Fibroblast of skin of right quadriceps (primary cell): ENCODE results near the gene CD276.

Source experiments
- DNase-seq: peaks from one replicate; pipeline ENCODE4 v3.0.0-alpha.2; 2013

Gene CD276

DNA sequence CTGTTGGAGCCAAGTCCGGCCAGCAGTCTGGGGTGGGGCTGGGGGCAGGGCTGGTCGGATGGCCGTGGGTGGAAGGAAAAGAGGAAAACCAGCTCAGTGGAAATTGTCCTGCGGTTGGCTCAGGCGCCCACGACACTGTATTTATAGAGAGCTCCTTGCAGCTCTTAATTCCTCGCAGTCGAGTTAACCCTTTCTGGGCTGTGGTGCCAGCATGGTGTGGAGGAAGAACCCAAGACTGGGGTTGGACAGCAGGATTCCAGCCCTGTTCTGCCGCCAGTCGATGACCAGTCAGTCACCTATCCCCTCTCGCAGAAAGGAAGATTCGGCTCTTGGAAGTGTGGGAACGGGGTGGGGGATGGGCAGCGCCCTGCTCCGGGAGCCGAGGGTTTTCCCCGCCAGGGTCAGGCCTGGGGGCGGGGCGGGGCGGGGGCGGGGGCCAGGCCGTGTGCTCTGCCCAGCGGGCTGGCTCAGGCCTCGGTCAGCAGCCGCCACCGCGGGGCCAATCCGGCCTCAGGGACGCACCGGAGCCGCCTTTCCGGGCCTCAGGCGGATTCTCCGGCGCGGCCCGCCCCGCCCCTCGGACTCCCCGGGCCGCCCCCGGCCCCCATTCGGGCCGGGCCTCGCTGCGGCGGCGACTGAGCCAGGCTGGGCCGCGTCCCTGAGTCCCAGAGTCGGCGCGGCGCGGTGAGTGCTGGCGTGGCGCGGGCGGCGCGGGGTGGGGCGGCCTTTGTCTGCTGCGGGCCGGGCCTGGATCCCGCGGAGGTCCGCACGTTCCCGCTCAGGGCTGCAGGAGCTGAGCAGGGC, at the start of gene CD276:
CD276 (plus strand) TSS at position 607 of the 804 bp plus-strand sequence. CDS start 15,257 bp downstream, outside the sequence.
- peak; percentile 39 for DNase-seq

DNA sequence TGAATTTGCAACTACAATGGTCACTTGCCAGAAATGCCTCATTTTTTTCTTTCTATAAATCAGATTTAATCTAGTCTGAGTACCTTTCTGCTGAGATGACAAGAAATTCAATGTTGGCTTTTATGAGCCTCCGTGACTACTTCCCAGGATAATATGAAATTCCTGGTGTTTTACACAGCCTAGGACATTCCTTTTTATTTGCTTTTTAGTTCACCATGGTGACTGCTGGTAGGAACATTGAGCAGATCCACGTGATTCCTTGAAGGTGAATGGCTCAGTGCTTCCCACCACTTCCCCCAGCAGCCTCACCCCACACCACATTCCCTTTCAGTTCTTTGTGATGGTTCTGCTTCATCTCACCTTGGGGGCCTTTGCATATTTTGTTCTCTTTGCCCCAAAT, 46.7 kb upstream of the CD276 start:
- peak; percentile 54 for DNase-seq

DNA sequence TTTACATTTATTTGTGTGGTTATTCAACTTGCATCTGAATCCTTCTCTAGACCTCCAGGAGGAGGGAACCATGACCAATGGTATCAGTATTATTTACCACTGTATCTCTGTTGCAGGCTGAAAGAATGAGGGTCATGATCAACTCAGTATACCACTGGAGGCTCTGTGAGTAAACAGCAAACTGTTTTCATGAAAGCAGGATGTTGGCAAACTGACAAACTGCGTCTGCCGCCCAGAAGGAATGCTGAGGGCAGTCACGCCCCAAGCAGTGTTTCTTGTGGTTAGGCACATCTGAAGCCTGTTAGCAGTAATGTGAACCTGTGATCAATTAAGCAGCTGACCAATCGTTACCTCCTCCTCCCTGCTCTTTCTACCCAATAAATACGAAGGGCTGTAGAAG, 44.7 kb upstream of the CD276 start:
- DNase-seq, result peak; percentile 63

DNA sequence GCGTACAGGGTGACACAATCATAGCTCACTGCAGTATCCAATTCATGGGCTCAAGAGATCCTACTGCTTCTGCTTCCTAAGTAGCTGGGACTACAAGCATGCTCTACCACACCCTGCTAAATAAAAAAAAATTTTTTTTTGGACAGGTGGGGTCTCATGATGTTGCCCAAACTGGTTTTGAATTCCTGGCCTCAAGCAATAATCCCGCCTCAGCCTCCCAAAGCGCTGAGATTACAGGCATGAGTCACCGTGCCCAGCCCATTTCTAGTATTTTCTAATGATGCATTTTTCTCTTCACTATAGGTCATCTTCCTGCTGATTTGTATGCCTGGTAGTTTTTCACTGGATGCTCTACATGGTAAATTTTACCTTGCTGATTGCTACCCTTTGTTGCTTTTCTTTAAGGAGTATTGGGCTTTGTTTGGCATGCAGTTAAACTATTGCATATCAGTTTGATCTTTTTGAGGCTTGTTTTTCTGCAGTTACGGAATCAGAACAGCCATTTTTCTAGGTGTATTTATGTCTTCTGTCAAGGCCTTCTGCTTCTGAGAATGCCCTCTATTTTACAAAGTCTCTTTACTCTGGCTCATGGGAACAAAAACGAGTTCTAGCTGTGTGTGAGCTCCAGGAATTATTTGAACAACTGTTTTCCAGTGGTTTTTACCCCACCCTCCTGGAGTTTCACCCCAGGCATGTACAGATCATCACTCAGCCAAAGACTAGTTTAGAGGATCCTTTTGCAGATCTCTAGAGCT, 36.7 kb upstream of the CD276 start:
- no peak for DNase-seq

DNA sequence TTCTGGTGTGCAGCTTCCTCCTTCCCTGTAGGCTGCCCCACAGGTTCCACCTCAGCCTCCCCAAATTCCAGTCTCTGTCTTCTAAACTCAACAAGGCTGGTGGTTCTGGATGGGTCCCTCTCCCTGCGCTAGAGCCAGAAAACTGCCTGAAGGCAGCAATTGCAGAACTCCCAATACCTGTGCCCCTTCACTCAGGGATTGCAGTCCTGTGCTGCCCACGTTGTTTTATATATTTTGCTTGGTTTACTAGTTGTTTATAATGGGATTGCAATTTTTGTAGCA, 36.2 kb upstream of the CD276 start:
- no peak for DNase-seq

DNA sequence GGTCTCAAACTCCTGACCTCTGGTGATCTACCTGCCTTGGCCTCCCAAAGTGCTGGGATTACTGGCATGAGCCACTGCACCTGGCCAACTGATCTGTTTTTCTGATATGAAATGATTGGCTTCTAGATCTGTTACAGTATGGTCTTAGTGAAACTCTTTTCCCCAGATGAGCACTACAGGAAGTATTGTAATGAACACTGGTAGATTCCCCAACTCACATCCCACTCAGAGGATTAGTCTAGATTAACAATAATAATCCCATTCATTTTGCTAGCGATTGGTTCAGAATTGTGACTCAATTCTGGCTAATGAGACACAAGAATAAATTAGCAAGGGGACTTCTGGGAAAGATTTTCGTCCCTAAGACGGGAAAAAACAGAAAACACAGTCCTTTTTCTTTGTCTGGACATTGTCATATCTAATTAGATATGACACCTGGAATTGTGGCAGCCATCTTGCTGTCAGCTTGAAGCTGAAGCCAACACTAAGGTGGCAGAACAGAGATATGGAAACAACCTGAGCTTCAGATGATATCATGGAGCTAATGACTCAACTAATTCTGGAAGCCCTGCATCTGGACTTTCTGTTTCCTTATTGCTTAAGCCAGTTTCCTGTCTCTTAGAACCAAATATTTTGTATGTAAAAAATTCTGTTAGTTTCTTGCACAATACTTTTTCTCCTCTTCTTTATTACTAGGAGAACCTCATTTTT, 33.6 kb upstream of the CD276 start:
- peak; percentile 31 for DNase-seq

DNA sequence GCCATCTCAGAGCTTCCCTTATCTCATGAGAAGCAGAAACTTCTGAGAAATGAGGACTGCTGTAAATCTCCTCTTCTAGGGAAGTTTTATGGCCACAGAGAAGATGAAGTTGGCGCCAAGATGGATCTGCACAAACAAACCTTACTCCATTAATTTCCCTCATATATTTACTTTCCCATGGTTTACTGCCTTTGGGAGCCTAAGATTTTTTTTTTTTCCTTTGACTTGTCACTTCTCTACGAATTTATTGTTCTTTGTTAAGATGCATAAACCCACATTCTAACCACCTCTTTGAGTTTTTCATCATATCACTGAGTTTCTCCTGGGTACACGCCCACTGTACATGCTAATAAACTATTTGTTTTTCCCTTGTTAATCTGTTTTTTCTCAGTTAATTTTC, 29.5 kb upstream of the CD276 start:
- no peak for DNase-seq

DNA sequence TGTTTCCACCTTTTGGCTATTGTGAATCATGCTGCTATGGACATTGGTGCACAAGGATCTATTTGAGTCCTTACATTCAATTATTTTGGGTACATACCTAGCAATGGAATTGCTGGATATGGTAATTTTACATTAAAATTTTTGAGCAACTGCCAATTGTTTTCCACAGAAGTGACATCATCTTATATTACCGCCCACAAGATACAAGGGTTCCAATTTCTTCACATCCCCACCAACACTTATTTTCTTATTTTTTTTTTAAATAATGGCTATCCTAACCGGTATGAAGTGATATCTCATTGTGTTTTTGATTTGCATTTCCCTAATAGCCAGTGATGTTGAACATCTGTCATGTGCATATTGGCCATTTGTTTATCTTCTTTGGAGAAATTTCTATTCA, 28.5 kb upstream of the CD276 start:
- no peak for DNase-seq

DNA sequence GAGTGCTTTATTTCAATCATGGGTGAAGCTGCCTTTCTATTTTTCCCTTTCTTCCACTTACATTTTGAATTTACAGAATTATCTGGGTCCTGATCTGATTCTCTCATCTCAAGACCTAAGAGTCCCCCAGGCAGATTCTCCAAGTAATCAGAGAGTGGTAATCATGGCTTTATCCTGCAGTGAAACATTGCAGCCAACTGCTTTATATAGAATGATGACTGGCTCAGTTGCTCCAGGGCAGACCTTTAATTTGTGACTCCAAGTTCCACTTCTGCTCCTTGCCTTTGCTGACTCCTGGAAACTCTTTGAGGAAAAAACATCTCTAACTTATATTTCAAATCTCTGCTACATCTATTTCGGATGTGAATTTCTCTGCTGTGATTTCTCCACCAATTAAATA, 25.5 kb upstream of the CD276 start:
- DNase-seq, result no peak

DNA sequence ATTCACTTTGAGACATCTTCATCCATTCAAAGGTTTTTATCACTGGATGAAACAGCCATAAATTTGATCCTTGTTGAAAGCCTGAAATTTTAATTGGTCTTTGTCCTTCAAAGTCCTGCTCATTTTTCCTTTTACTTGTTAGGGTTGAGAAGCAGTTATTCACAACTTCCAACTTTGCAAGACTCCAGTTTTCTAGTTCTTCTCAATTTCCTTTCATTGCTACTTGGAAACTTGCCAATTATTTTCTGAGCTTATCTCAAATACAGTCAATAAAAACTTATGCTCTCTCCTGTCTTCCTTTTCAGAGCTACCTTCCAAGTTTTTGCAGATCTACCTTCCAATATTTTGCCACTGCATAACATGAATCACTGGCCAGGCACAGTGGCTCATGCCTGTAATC, 23.7 kb upstream of the CD276 start:
- DNase-seq, result no peak

DNA sequence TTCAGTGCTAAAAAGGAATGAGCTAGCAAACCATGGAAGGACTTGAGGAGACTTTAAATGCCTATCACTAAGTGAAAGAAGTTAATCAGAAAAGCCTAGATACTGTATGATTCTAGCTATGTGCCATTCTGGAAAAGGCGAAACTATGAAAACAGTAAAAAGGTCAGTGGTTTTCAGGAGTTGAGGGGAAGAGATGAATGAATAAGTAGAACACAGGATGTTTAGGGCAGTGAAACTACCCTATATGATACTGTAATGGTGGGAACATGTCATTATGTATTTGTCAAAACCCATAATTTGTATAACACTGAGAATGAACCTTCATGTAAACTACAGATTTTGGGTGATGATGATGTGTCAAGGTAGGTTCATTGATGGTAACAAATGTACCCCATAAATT, 9.6 kb upstream of the CD276 start:
- DNase-seq, result no peak

DNA sequence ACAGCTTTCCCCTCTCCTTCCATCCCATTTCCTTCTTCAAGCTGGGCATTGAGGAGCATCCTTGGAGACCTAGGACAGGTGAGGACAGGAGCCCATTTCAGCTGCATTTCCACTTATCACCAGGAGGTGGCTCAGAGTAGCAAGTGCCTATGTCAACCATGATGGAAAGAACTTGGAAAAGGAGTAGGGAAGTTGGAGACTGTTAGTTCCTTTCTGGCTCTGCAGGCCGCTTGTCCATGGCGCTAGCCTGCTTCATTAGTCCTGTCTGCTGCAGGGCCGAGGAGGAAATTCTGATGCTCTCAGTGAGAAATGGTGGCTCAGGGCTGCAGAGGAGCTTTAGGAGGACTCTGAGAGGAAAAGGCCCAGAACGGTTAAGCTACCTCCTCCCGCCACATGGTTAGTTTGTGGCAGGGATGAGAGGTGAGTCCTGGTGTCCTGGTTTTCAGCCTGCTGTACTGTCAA, 7.0 kb upstream of the CD276 start:
- peak; percentile 49 for DNase-seq

DNA sequence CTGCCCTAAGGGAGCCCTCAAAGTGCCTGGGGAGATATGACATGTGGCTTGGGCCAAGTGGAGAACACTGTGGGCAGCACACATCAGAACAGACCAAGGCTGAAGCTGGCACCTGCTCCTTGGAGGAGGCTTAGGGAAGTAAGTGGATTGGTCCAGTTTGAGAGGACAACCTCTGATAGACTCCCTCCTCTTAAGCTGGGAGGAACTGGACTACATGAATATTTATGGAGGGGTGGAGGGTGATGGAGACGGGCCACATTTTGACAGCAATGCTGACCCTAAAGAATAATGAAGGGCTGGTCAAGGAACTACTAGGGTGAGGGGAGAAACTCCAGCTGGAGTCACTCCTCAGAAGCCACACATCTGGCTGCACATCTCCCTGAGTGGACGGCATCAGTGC, 6.5 kb upstream of the CD276 start:
- no peak for DNase-seq

DNA sequence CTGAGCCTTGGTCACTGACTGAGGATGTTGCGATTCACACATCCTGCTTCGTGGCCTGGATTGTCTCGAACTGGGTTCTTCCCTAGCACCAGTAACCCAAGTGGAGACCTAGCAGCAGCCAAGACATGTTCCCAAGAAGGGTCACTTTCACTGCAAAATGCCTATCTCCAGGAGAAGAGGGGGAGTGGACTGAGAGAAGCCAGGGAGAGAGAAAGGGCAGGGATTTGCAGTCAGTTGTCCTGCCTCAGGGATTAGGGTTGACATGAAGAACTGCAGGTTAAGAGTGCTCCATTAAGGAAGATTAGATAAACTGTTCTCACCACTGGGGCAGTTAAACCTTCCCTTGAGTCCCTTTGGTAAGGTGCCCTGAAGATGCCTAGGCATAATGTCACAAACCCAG, 5.7 kb upstream of the CD276 start:
- DNase-seq, result no peak

DNA sequence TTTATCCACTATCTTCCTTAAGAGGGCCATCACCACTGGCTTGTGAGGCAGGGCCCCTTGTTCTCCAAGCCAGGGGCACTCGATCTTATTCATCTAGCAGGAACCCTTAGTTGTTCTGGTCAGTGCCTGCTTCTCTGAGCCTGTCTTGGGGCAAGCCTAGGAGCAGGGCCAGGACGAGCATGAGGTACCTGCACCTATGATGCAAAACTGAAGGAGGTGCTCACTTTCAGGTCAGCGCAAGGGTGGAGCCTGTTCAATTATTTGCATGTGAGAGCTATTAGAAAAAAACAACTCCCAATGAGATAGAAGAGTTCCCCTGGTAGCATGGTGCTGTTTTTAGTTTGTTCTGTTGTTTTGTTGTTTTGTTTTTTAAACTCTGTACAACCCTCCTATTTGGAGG, 5.0 kb upstream of the CD276 start:
- no peak for DNase-seq

DNA sequence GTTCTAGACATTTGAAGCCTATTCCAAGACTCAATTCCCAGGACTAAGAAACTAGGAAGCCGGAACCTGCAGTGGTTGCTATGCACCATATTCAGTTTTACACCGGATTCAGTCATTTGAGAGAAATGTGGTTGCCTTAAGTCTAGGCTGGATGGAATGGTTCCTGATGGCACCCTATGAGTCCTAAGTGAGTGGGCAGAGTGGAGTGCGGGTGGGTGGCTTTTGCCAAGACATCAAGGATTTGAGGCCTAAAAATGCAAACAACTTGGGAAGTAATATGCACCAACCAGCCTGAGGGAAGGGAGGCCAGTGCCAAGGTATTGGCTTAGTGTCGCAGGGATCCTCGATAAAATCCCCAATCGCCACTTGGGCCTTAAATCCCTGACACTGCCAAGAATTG, 4.2 kb upstream of the CD276 start:
- DNase-seq, result no peak

DNA sequence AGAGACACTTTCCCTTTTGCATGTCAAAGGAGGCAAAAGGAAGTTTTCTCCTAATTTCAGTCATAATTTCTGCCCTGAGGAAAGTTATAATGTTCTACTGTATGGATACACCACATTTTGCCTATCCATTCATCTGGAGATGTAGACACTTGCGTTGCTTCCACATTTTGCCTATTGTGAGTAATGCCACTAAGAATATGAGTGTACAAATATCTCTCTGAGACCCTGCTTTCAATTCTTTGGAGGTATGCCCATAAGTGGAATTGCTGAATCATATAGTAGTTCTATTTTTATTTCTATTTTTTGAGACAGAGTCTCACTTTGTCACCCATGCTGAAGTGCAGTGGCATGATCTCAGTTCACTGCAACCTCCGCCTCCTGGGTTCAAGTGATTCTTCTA, 3.6 kb upstream of the CD276 start:
- peak; percentile 28 for DNase-seq

DNA sequence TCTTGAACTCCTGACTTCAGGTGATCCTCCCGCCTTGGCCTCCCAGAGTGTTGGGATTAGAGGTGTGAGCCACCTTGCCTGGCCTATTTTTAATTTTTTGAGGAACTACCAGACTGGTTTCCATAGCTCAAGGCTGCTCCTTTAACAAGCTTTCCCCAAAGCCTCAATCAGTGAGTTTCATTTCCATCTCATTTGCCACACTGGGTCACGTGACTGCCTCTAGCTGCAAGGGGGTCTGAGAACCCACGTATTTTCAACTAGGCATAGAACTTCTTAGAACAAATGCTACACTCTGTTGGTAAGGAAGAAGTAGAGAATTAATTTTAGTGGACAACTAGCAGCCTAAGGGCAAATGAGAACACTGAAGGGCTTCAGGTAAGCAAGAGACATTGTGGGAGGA, 3.1 kb upstream of the CD276 start:
- no peak for DNase-seq

DNA sequence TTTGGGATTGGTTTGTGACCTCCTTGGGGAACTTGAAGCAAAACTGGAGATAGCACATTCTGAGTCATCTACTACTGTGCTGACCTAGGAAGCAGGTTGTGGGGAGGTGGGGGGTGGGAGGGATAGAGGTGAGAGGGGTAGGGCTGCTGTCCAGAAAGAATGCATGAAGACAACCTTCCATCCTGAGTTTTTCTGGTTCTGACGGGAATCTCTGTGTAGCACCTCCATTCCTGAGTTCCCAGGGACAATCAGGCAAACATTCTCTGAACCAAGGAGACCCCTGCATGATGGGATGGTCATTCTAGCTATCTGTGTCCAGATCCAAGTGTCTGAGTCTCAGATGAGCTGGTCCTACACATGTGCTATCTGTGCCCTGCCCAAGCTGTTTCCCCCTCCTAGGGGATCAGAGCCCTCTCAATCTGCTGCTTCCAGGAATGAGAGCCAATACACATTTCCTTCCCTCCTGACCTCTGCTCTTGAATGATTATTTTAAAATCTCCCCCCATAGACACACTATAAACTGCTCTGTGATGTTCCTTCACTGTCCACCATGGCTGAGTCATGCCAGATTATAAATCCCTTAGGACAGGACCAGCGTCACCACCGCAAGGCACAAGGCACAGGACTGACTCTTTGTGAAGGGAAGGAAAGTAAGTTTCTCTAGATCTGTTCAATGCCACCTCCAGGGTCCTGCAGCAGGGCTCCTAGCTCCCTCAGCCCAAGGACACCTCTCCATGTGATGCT, 2.2 kb upstream of the CD276 start:
- DNase-seq, result no peak

DNA sequence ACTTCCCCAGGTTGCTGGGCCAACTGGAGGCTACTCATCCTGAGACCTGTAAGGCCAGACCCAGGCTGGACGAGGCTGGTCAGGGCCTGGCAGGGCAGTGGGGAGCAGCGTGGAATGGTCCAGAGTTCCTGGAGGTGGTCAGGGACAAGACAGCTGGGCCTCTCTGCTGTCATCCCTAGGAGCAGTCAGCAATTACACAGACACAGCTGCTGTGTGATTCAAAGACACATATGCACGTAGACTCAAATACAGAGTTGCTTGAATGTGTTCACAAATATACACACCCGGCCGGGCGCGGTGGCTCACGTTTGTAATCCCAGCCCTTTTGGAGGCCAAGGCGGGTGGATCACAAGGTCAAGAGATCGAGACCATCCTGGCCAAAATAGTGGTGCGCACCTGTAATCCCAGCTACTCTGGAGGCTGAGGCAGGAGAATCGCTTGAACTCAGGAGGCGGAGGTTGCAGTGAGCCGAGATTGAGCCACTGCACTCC, 1.5 kb upstream of the CD276 start:
- DNase-seq, result no peak

DNA sequence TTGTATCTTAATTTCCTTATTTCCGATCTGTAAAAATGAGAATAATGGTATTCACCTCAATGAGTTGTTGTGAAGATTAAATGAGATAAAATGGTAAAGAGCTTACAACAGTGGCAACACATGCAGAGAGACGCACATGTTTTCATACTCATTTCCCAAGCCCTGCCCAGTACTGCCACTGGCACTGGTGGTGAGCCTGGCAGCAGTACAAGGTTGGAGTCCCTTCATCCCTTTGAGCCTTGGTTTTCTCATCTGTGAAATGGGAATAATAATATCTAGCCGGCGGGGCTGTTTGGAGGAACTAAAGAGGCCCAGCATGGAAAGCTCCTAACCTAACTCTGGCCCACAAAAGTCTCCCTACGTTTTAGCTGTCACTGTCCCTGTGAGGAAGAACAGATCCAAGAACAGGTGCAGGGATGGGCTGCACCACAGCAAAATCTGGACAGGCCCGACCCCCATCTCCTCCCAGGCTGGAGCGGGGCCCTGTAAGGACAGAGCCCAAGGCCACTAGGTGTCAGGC, 866 bp upstream of the CD276 start:
- no peak for DNase-seq

DNA sequence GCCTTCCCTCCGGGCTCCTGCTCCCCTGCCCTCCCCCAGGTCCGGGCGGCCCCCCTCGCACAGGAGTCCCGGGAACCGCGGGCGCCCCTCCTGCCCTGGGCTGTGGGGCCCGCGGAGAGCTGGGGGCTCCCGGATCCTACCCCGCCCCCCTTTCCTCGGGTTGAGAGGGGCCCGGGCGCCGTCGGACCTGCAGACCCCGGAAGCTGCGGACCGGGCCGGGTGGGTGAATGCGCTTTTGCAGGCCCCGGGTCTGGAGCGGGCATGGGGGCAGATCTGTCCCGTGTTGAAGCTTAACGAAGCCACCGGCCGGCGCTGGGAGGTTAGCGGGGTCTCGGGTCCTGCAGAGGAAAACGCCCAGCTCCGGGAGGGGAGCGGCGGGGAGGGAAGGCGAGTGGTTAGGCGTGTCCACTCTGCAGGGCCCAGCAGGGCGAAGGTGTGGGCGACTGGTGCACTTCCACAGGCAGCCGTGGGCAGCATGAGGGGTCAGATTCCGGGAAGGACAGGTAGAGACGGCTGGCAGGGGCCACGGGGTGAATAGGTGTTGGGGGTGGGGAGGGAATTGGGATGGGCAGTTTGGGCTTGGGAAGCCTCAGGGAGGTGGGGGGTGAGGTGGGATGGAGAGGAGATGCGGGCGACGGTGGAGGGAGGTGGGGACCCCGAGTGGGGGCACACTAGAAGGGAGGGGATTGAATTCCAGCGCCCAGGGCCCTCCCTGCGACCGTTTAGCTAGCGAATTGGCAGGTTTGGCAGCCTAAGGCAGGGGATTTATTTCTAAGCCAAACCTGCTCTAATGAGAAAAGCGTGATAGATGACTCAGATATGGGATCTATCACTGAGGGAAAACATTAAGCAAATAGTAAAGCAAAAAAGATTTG, 635 bp downstream of the CD276 start:
- DNase-seq, result peak; percentile 73
